Measurements from ENCODE around the gene NRG4.

DNA sequence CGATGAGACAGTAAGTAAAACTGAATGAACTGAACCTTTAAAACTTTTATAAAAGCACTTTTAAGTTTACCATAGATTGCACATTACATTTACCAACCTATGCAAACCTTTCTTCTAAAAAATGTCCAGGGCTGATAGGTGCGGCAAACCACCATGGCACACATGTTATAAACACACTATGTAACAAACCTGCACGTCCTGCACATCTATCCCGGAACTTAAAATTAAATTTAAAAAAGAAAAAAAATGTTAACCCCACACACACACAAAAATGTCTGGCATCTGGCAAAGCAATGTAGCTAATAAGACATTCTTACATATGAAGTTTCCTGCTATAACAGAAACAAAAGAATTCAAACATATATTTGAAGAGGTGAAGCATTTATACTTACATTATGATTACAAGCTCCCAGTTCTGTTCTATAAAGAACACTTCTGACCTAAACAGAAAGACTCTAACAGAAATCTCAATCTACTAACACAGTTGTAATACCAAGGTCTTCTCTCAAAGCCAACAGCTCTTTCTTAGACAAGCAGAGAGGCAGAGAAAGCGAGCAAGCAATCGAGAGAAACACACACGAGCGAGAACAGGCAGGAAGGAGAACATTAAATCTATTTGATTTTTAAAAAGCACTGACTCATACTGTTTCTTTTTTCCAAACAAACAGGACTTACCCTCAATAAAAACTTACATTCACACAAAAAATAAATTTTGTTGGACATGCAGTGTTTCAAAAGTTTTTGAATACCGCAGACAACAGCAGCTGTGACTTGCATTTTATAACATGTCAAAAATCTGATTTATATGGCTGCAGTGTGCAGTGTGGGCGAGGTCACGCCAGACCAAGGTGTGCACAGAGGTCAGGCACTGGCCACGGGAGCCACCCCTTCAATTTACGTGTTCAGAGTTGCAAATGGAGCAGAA, at the start of gene NRG4:
- TF ChIP-seq, protein P1, sequence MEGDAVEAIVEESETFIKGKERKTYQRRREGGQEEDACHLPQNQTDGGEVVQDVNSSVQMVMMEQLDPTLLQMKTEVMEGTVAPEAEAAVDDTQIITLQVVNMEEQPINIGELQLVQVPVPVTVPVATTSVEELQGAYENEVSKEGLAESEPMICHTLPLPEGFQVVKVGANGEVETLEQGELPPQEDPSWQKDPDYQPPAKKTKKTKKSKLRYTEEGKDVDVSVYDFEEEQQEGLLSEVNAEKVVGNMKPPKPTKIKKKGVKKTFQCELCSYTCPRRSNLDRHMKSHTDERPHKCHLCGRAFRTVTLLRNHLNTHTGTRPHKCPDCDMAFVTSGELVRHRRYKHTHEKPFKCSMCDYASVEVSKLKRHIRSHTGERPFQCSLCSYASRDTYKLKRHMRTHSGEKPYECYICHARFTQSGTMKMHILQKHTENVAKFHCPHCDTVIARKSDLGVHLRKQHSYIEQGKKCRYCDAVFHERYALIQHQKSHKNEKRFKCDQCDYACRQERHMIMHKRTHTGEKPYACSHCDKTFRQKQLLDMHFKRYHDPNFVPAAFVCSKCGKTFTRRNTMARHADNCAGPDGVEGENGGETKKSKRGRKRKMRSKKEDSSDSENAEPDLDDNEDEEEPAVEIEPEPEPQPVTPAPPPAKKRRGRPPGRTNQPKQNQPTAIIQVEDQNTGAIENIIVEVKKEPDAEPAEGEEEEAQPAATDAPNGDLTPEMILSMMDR (IDR thresholded peaks at IDR 0.05; ENCODE audit: poor library complexity), result no peak
- no peak for TF ChIP-seq EZH2phosphoT487 (IDR thresholded peaks at IDR 0.05; ENCODE audit: low read depth, severe bottlenecking, unreplicated experiment)
- no peak for TF ChIP-seq EZH2 (IDR thresholded peaks at IDR 0.05; ENCODE audit: borderline replicate concordance)
